Measurements from ENCODE around the gene AGTPBP1. TPM values are rescaled to one million over a fixed set of nuclear protein-coding genes. Genes with fewer than 3 reads are reported as not detected.

Gene AGTPBP1
- total RNA-seq, 1 donor = 6.9 TPM

- TF ChIP-seq CTCF (IDR thresholded peaks at IDR 0.05; ENCODE audit: insufficient read depth, low read depth, low read length) = no peak
- no peak overlapping the region for H3K4me3 ChIP-seq (ENCODE audit: low read depth, low read length)
- no peak for DNase-seq (ENCODE audit: low read depth)
Measured at GRCh38 chr9:85501456-85501855, 240.3 kb downstream of the AGTPBP1 start.

Other genes starting within 250 kb of the AGTPBP1 start
- gene NAA35, start 199.2 kb upstream of the AGTPBP1 start, total RNA-seq = 20.9 and 28.5 TPM in 2 replicates